ENCODE data around the gene RHOBTB1.

- TF ChIP-seq CTCF (IDR thresholded peaks at IDR 0.05; ENCODE audit: low read depth, low read length) (no peak), EZH2phosphoT487 (IDR thresholded peaks at IDR 0.05; ENCODE audit: low read depth) (no peak)
Measured at GRCh38 chr10:60963441-60964256, 19.7 kb upstream of the RHOBTB1 start.
